Measurements from ENCODE around the gene C16orf87.

DNA sequence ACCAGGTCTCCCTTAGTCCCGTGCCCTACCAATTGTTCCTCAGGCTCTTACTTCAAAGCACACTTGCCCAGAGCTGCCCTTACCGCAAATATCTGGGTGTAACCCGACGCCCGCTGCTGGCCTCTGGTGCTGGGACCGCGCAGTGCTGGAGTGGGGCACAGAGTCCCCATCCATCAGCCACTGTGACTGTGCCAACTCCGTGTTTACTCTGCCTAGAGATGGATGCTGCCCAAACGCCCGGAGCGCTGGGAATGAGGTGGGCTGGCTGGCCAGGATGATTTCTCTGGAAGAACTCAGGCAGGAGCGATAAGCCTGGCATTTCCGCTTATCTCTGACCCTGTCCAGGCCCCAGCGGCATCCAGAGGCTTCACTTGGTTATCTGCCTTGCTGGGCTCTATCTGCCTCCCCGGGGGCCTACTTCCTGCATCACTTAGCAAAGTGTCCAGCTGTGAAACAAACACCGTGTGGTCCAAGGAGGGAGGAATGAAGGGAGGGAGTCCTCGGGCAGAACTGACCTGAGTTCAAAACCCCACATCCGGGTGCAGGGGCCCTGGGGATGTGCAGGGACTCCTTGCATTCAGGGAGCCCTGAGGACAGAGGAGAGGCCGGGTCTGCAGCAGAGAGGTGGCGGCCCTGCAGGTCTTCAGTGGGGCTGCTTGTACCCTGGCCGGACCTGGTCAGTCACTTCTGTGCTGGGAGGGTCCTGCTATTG lies 73.5 kb downstream of the C16orf87 start:
- TF ChIP-seq CTCF (IDR thresholded peaks at IDR 0.05 in 2 of 3, conservative IDR thresholded peaks at IDR 0.05 in 1 of 3; ENCODE audit: insufficient read depth in 2 of 3, low read depth in 1 of 3, low read length in 3 of 3) (no peak), ZNF384 (IDR thresholded peaks at IDR 0.05; ENCODE audit: low read depth, low read length) (no peak), KAT7 (CRISPR knock-in tag; IDR thresholded peaks at IDR 0.05; ENCODE audit: borderline replicate concordance) (no peak), GABPA (tag; conservative IDR thresholded peaks at IDR 0.05; ENCODE audit: low read depth) (0 out of 2 replicates have a peak, but pooled peaks have one; percentile 20), ZBTB7A (IDR thresholded peaks at IDR 0.05; ENCODE audit: borderline replicate concordance, control insufficient read depth, low read depth, low read length) (no peak), FOXA3 (CRISPR knock-in tag; conservative IDR thresholded peaks at IDR 0.05 in 1 of 2, IDR thresholded peaks at IDR 0.05 in 1 of 2) (no peak)
